ENCODE data around the gene SLIT1.

Gene SLIT1

GRCh38 chr10:97200616-97201015, 14.9 kb upstream of the SLIT1 start:
- no peak for DNase-seq (ENCODE audit: low spot score)

- no peak for DNase-seq (ENCODE audit: low spot score)
These were observed 13.4 kb upstream of the SLIT1 start for GRCh38 chr10:97199152-97199551.

- DNase-seq (ENCODE audit: low spot score): no peak
These were observed 11.3 kb upstream of the SLIT1 start for GRCh38 chr10:97197030-97197500.

GRCh38 chr10:97196223-97197029, 10.7 kb upstream of the SLIT1 start:
- no peak for DNase-seq (ENCODE audit: low spot score)

- DNase-seq (ENCODE audit: low spot score): no peak
These were observed 10.0 kb upstream of the SLIT1 start for GRCh38 chr10:97195706-97196222.

GRCh38 chr10:97192952-97193435, 7.2 kb upstream of the SLIT1 start:
- no peak for DNase-seq (ENCODE audit: low spot score)

GRCh38 chr10:97190450-97190849, 4.7 kb upstream of the SLIT1 start:
- no peak for DNase-seq (ENCODE audit: low spot score)

GRCh38 chr10:97188261-97188711, 2.5 kb upstream of the SLIT1 start:
- DNase-seq (ENCODE audit: low spot score): no peak

- DNase-seq (ENCODE audit: low spot score): no peak
These were observed 1.2 kb upstream of the SLIT1 start for GRCh38 chr10:97186911-97187310.

- no peak for DNase-seq (ENCODE audit: low spot score)
These were observed 811 bp downstream of the SLIT1 start for GRCh38 chr10:97184971-97185325.

GRCh38 chr10:97183314-97183713, 2.4 kb downstream of the SLIT1 start:
- no peak for DNase-seq (ENCODE audit: low spot score)

GRCh38 chr10:97182288-97182990, 3.3 kb downstream of the SLIT1 start:
- no peak for DNase-seq (ENCODE audit: low spot score)

- DNase-seq (ENCODE audit: low spot score): no peak
These were observed 4.8 kb downstream of the SLIT1 start for GRCh38 chr10:97180986-97181385.

GRCh38 chr10:97180363-97180755, 5.4 kb downstream of the SLIT1 start:
- no peak for DNase-seq (ENCODE audit: low spot score)

GRCh38 chr10:97179731-97180362, 5.9 kb downstream of the SLIT1 start:
- no peak for DNase-seq (ENCODE audit: low spot score)

GRCh38 chr10:97179311-97179710, 6.4 kb downstream of the SLIT1 start:
- no peak for DNase-seq (ENCODE audit: low spot score)

- no peak for DNase-seq (ENCODE audit: low spot score)
These were observed 7.7 kb downstream of the SLIT1 start for GRCh38 chr10:97178074-97178473.

- no peak for DNase-seq (ENCODE audit: low spot score)
These were observed 9.5 kb downstream of the SLIT1 start for GRCh38 chr10:97176226-97176625.

- DNase-seq (ENCODE audit: low spot score): no peak
These were observed 10.2 kb downstream of the SLIT1 start for GRCh38 chr10:97175586-97175985.

GRCh38 chr10:97174941-97175340, 10.8 kb downstream of the SLIT1 start:
- DNase-seq (ENCODE audit: low spot score): no peak

GRCh38 chr10:97174276-97174775, 11.4 kb downstream of the SLIT1 start:
- no peak for DNase-seq (ENCODE audit: low spot score)

GRCh38 chr10:97173036-97173435, 12.7 kb downstream of the SLIT1 start:
- DNase-seq (ENCODE audit: low spot score): no peak

Data from putamen (tissue), 1 donor.